Ishikawa (cell line): ENCODE data around the gene DNAJB12.
"Not testable (repeated sequence)": the region's sequence is repeated elsewhere in the genome, so short reads cannot be mapped to it uniquely, and the experiment has no call there.

Experiments used
- CEBPB ChIP-seq: IDR thresholded peaks from 2 replicates; pipeline ENCODE4 v1.6.1; 2012
- EP300 ChIP-seq: IDR thresholded peaks from 2 replicates; pipeline ENCODE4 v1.6.1; 2012; ENCODE audit warnings: borderline replicate concordance
- FOXM1 ChIP-seq: IDR thresholded peaks from 2 replicates; pipeline ENCODE4 v1.6.1; 2012; ENCODE audit warnings: low read depth, borderline replicate concordance
- MAX ChIP-seq: IDR thresholded peaks from 2 replicates; pipeline ENCODE4 v1.6.1; 2012
- NFIC ChIP-seq: IDR thresholded peaks from 2 replicates; pipeline ENCODE4 v1.6.1; 2012
- RAD21 ChIP-seq: IDR thresholded peaks from 2 replicates; pipeline ENCODE4 v1.6.1; 2012; ENCODE audit warnings: low read depth
- REST ChIP-seq: IDR thresholded peaks from 2 replicates; pipeline ENCODE4 v1.6.1; 2012; ENCODE audit warnings: low read depth, mild to moderate bottlenecking
- TCF12 ChIP-seq: IDR thresholded peaks from 2 replicates; pipeline ENCODE4 v1.6.1; 2012; ENCODE audit warnings: low read depth
- TEAD4 ChIP-seq: IDR thresholded peaks from 2 replicates; pipeline ENCODE4 v1.6.1; 2012
- USF1 ChIP-seq: IDR thresholded peaks from 2 replicates; pipeline ENCODE4 v1.6.1; 2012
- ZBTB7A ChIP-seq: IDR thresholded peaks from 2 replicates; pipeline ENCODE4 v1.6.1; 2012; ENCODE audit warnings: low read depth

GRCh38 chr10:72325243-72326175 is 29.2 kb downstream of the DNAJB12 start:
- peak; percentile 78 for TF ChIP-seq MAX
- peak; percentile 74 for TF ChIP-seq FOXM1
- TF ChIP-seq EP300 = peak; percentile 90
- not testable (repeated sequence) for TF ChIP-seq REST, CEBPB
- peak; percentile 39; the same call in 1 of the 2 replicates for TF ChIP-seq USF1
- peak; percentile 95 for TF ChIP-seq TCF12
- peak; percentile 28; the same call in 1 of the 2 replicates for TF ChIP-seq RAD21
- peak; percentile 91 for TF ChIP-seq NFIC
- TF ChIP-seq ZBTB7A = peak; percentile 63; the same call in 1 of the 2 replicates
- TF ChIP-seq TEAD4 = peak; percentile 53; the same call in 1 of the 2 replicates
